CD4-positive, alpha-beta T cell (primary cell): ENCODE data around the gene RPS19. TPM values are rescaled to one million over a fixed set of nuclear protein-coding genes. Genes with fewer than 3 reads are reported as not detected.

Experiments used
- ATAC-seq: fragments of 200-7000 bp; cut with Tn5 transposase; one replicate; pipeline ENCODE4 v1.10.0; 2022; ENCODE audit warnings: mild to moderate bottlenecking; ENCODE audit not compliant: poor library complexity
- CTCF ChIA-PET: fragments of 350-600 bp; sonication (Branson Sonifier 250); formaldehyde crosslinking; loops from one replicate; lab custom pipeline; 2021; ENCODE audit warnings: antibody characterized with exemption, inconsistent platforms; lab: Charles Lee
- POLR2A ChIA-PET: fragments of 350-600 bp; sonication (Branson Sonifier 250); formaldehyde crosslinking; loops from one replicate; lab custom pipeline; 2021; ENCODE audit warnings: antibody characterized with exemption, inconsistent platforms; lab: Charles Lee
- DNase-seq, 14 experiments: peaks; one replicate each; pipeline ENCODE4 v3.0.0-alpha.2; 2013 to 2020; ENCODE audit warnings: mixed read lengths in 2 of 14
- H3K27ac ChIP-seq, 2 donors: one replicate each; pipeline versions ENCODE4 v1.5.1 to v1.7.0; 2013; ENCODE audit warnings: low read length in 2 of 2, low read depth in 1 of 2, mild to moderate bottlenecking in 1 of 2
- H3K27me3 ChIP-seq, 2 experiments: 1 replicate in 1 of 2; 2 replicates in 1 of 2; pipeline versions ENCODE4 v1.6.1 to v1.7.0; 2013; ENCODE audit warnings: low read length in 2 of 2, control low read depth in 1 of 2, mild to moderate bottlenecking in 1 of 2, moderate library complexity in 1 of 2; ENCODE audit not compliant: insufficient read depth in 2 of 2, control insufficient read depth in 1 of 2
- H3K36me3 ChIP-seq: one replicate; pipeline ENCODE4 v1.6.1; 2013; ENCODE audit warnings: low read length, control low read depth; ENCODE audit not compliant: insufficient read depth
- H3K4me1 ChIP-seq: one replicate; pipeline ENCODE4 v1.6.1; 2013; ENCODE audit warnings: low read length, control low read depth; ENCODE audit not compliant: insufficient read depth
- H3K4me3 ChIP-seq: one replicate; pipeline ENCODE4 v1.5.1; 2013; ENCODE audit warnings: mild to moderate bottlenecking, low read length, moderate library complexity
- H3K9me3 ChIP-seq, 2 experiments: 1 replicate in 1 of 2; 2 replicates in 1 of 2; pipeline versions ENCODE4 v1.6.1 to v1.7.0; 2013; ENCODE audit warnings: low read length in 2 of 2, mild to moderate bottlenecking in 2 of 2, control low read depth in 1 of 2, moderate library complexity in 1 of 2; ENCODE audit not compliant: control insufficient read depth in 1 of 2, insufficient read depth in 1 of 2
- H3K27ac Mint-ChIP-seq: one replicate; pipeline ENCODE4 v1.8.0; 2020; ENCODE audit warnings: mixed read lengths
- H3K27me3 Mint-ChIP-seq: one replicate; pipeline ENCODE4 v1.8.0; 2021; ENCODE audit warnings: mixed read lengths
- H3K36me3 Mint-ChIP-seq: one replicate; pipeline ENCODE4 v1.8.0; 2021; ENCODE audit warnings: low read depth, mixed read lengths
- H3K4me1 Mint-ChIP-seq: one replicate; pipeline ENCODE4 v1.8.0; 2021; ENCODE audit warnings: low read depth, mixed read lengths
- H3K4me3 Mint-ChIP-seq: one replicate; pipeline ENCODE4 v1.8.0; 2020; ENCODE audit warnings: mild to moderate bottlenecking, mixed read lengths
- H3K9me3 Mint-ChIP-seq: one replicate; pipeline ENCODE4 v1.8.0; 2020; ENCODE audit warnings: mixed read lengths
- intact Hi-C, 2 experiments: fragments of 100-400 bp; cut with DNase I in 1 of 2; cut with micrococcal nuclease in 1 of 2; formaldehyde crosslinking; loops; one replicate each; pipeline versions ENCODE4 v1.15.1 to v1.9.0; 2023 to 2025; cut with DNase I, micrococcal nuclease
- total RNA-seq, 174 experiments: library from RNA in 2 of 174; stranded (reverse) in 2 of 174; gene quantifications; one replicate each; pipeline ENCODE4 v1.2.3 and lab custom pipeline; 2021 to 2026
- TF ChIP-seq, protein P1 (sequence below): fragments of 200-600 bp; IDR thresholded peaks from one replicate; pipeline ENCODE4 v1.8.0; 2022; ENCODE audit warnings: antibody characterized with exemption, mild to moderate bottlenecking

The RPS19 gene
- total RNA-seq, 2 experiments from 2014 or later = 3,668 to 3,697 TPM

DNA sequence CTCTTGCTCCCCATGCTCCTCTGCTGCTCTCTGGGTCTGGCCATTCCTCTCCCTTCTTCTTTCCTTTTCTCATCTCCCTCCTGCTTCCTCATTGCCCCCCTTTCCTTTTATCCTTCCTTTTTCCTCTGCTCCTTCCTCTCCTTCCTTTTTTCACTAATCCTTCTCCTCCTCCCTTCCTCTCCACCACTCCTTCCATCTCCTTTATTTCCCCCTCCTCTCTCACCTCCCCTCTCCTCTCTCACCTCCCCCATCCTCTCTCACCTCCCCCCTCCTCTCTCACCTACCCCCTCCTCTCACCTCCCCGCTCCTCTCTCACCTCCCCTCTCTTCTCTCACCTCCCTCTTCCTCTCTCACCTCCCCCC is 36.5 kb downstream of the RPS19 start:
- Mint-ChIP-seq H3K4me1 (peaks cover 59% of the 10 kb centered on the region), H3K4me3 (no peak overlapping the region), H3K36me3 (peaks cover 81% of the 10 kb centered on the region), H3K9me3 (no peaks in the 10 kb centered on the region), H3K27me3 (no peaks in the 10 kb centered on the region), H3K27ac (peak overlapping the region; percentile 89)
- ATAC-seq (peak; percentile 10), DNase-seq (no peak)
- H3K36me3 ChIP-seq = peaks cover 87% of the 10 kb centered on the region
- H3K9me3 ChIP-seq = no peaks in the 10 kb centered on the region
- TF ChIP-seq, protein P1, sequence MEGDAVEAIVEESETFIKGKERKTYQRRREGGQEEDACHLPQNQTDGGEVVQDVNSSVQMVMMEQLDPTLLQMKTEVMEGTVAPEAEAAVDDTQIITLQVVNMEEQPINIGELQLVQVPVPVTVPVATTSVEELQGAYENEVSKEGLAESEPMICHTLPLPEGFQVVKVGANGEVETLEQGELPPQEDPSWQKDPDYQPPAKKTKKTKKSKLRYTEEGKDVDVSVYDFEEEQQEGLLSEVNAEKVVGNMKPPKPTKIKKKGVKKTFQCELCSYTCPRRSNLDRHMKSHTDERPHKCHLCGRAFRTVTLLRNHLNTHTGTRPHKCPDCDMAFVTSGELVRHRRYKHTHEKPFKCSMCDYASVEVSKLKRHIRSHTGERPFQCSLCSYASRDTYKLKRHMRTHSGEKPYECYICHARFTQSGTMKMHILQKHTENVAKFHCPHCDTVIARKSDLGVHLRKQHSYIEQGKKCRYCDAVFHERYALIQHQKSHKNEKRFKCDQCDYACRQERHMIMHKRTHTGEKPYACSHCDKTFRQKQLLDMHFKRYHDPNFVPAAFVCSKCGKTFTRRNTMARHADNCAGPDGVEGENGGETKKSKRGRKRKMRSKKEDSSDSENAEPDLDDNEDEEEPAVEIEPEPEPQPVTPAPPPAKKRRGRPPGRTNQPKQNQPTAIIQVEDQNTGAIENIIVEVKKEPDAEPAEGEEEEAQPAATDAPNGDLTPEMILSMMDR = no peak
- CTCF ChIA-PET = interaction anchor here (1.1 kb wide), 1 partner anchor 55 kb away, joined by 3 read pairs; no protein-coding TSS in a partner anchor
- peaks cover 65% of the 10 kb centered on the region for H3K4me1 ChIP-seq
- intact Hi-C loops = no loop called here
- H3K27ac ChIP-seq = peak overlapping the region in 1 of 2 donors; percentile 24
- POLR2A ChIA-PET = interaction anchor here (1.2 to 1.7 kb wide), 3 partner anchors 8 to 24 kb away, joined by 3 to 7 read pairs (median 6); no protein-coding TSS in a partner anchor
- no peak overlapping the region for H3K4me3 ChIP-seq
- no peaks in the 10 kb centered on the region for H3K27me3 ChIP-seq

DNA sequence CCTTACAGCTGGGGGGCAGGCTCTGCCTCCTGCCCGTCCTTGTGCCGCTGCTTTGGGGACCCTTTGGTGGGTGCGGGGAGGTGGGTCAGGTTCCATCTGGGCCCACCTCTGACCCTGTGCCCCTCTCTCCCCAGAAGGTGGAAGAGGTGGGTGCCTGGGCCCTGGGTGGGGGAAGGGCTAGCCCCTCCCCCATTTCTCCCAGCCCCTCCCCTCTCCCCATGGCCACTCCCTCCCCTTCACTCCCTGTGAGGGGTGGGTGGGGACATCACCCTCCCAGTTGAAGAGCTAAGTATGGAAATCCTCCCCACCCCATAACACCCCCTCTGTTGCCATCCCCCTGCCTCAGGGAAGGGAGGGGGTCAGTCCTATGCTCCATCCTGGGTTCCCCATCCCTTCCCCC is 37.1 kb downstream of the RPS19 start:
- H3K4me1 Mint-ChIP-seq = peaks cover 57% of the 10 kb centered on the region
- ChIA-PET POLR2A (interaction anchor here (1.7 kb wide), 1 partner anchor 9 kb away, joined by 7 read pairs; no protein-coding TSS in a partner anchor), CTCF (no interaction called here)
- peak overlapping the region in 1 of 2 donors; percentile 38 for H3K27ac ChIP-seq
- H3K4me3 Mint-ChIP-seq = no peak overlapping the region
- peaks cover 87% of the 10 kb centered on the region for H3K36me3 ChIP-seq
- no peaks in the 10 kb centered on the region for H3K27me3 ChIP-seq
- H3K4me1 ChIP-seq = peaks cover 65% of the 10 kb centered on the region
- TF ChIP-seq, protein P1 = no peak
- H3K27ac Mint-ChIP-seq = peak overlapping the region; percentile 56
- H3K27me3 Mint-ChIP-seq = no peaks in the 10 kb centered on the region
- peaks cover 81% of the 10 kb centered on the region for H3K36me3 Mint-ChIP-seq
- no peak overlapping the region for H3K4me3 ChIP-seq
- intact Hi-C loops = no loop called here
- no peaks in the 10 kb centered on the region for H3K9me3 Mint-ChIP-seq
- DNase-seq = no peak
- H3K9me3 ChIP-seq = no peaks in the 10 kb centered on the region
- no peak for ATAC-seq

DNA sequence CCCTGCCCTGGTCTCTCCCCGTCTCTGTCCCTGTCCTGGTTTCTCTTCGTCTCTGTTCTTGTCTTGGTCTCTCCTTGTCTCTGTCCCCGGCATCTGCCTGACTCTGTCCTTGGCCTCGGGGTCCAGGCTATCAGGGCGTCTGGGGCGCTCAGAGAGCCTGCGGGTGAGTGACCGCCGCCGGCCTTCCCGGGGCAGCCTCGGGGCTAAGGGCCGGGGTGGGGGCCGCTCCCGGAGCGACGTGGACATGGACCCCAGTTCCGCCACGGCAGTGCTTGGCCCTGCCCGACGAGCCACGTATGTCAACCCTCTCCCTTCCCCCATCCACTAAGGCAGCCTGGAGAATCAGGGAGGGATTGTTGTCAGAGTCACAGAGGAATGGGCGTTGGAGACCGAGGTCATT is 37.8 kb downstream of the RPS19 start:
- CTCF ChIA-PET = interaction anchor here (0.8 to 1.7 kb wide), 2 partner anchors 25 to 54 kb away, joined by 3 to 5 read pairs; no protein-coding TSS in a partner anchor
- Mint-ChIP-seq H3K27me3 (no peaks in the 10 kb centered on the region), H3K9me3 (no peaks in the 10 kb centered on the region), H3K4me3 (no peak overlapping the region), H3K36me3 (peaks cover 83% of the 10 kb centered on the region), H3K4me1 (peaks cover 55% of the 10 kb centered on the region), H3K27ac (peak overlapping the region; percentile 56)
- Histone ChIP-seq H3K9me3 (no peaks in the 10 kb centered on the region), H3K27me3 (no peaks in the 10 kb centered on the region), H3K27ac (peak overlapping the region in 1 of 2 donors; percentile 40), H3K36me3 (peaks cover 87% of the 10 kb centered on the region), H3K4me1 (peaks cover 65% of the 10 kb centered on the region), H3K4me3 (no peak overlapping the region)
- DNase-seq (no peak), ATAC-seq (no peak)
- TF ChIP-seq, protein P1 = no peak
- intact Hi-C loops = no loop called here
- POLR2A ChIA-PET = interaction anchor here (1.4 to 6.6 kb wide), 5 partner anchors 9 to 37 kb away, joined by 6 to 70 read pairs (median 7); partner anchors contain the start of gene RPS19
